Tongue (tissue), 2 donors: ENCODE data around the gene APEH. TPM values are rescaled to one million over a fixed set of nuclear protein-coding genes. Genes with fewer than 3 reads are reported as not detected.
"Not testable (repeated sequence)": the region's sequence is repeated elsewhere in the genome, so short reads cannot be mapped to it uniquely, and the experiment has no call there.

Experiments
- DNase-seq: peaks from one replicate; pipeline ENCODE4 v3.0.0-alpha.2; 2015
- total RNA-seq: library from RNA; depleted of rRNA; stranded (reverse); fragments of >200 nt; gene quantifications from one replicate; pipeline ENCODE4 v1.2.3, GENCODE V29; 2014

The APEH gene
- total RNA-seq, 1 donor from 2014 or later, result 82.7 TPM

DNA sequence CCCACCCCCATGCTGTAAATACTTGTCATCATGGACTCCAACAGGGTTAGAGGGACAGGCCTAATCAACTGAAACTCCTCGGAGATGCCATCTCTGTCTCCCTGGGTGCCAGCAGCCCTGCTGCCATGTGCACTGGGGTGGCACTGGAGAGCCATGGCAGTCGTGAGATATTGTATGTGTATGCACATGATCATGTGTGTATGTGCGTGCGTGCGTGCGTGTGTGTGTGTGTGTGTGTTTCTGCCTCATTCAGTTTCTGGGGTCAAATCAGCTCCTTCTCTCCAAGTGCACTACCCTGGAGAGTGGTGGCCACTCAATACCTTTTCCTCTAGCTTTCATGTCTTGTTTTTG, 3.2 kb upstream of the APEH start:
- no peak for DNase-seq

DNA sequence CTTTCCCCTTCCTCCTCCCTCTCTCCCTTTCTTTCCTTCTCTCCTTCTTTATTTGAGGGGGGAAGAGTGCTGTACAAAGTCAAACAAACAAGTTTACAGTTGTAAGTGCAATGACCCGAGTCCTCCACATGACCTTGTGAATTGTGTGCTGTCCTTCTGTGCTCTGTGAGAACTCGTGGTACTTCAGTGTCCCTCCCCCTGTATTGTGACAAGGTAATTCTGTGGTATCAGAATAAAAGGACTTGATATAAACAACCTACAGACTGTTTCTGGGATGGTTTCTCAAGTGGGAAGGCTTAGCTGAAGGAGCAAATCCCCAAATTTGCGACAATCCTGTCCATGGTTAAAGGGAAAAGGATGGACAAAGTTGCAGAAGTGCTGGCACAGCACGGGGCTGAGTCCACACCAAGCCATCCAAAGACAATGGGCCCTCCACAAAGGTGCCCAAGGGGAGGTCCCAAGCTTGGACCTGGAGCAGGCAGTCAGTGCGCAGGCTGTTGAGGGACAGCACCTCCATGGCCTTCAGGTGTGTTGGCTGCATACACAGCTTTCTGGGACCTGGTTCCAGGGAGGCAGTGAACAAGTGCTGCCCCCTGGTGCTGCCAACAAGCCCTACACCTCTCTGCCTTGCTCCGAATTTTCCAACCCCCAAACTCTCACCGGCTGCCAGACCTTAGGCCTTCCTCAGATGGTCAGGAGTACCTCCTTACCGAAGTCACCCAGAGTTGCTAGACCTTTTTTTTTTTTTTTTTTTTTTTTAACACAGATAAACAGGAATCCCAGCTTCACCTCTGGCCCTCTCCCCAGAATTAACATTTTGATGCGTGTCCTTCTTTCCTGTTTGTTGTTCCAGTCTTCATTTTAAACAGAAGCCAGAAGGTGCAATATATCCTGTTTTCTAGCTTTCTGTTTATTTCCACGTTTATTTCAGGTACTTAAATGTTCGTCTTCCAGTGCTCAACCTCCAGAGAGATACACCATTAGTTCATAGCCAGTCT, 2.6 kb upstream of the APEH start:
- DNase-seq, result peak; percentile 85

DNA sequence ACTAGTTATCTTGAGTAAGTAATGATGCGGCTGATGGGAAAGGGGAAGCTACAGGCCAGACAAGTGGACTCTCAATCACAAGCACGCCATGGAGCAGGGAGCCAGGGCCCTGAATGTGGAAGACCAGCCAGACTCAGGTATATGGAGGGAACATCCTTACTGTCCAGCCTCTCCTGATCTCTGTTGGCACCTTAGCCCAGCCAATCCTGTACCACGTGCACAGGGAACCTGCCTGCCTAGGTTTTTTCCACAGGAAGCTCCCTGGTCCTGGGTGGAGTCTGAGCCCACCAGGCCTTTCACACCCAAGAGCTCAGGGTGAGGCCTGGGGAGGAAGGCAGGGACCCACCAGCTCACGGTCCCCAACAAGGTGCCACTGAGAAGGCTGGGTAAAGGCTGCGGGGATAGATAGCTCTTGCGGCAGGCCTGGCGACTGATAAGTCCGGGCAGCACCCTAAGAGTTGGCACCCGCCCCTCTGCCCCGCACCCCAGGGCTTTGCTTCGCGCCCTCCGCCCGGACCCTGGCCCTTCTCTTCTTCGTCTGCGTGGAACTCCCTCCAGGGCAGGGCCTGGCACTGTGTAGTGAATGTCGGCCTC, 933 bp upstream of the APEH start:
- no peak for DNase-seq

DNA sequence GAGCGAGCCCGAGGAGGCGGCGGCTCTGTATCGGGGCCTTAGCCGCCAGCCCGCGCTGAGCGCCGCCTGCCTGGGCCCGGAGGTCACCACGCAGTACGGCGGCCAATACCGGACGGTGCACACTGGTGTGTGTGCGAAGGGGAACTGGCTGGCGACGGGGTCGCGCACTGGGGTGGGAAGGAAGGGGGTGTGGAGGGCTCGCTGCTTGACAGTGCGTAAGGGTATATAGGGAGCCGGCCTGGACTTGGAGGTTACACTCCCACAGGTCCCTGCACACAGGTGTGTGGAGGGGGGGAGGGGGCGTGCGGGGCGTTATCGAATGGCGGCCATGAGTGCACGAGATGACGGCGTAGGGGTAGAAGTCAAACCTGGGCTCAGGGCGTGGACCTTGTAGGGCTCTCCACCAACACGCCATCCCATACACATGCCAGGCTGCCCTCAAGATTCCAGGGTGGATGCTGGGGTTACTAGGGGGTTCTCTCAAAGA, 389 bp downstream of the APEH start:
- no peak for DNase-seq

DNA sequence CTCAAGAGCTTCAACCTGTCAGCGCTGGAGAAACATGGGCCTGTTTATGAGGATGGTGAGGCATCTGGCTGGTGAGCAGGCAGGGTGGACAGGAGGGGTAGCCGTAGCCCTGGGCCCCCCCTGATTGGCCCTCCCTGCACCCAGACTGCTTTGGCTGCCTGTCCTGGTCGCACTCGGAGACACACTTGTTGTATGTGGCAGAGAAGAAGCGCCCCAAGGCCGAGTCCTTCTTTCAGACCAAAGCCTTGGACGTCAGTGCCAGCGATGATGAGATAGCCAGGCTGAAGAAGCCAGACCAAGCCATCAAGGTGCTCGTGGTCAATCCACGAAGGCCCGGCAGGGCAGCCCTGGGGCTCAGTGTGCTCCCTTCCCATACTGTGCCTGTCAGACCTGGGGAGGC, 1.8 kb downstream of the APEH start:
- no peak for DNase-seq

DNA sequence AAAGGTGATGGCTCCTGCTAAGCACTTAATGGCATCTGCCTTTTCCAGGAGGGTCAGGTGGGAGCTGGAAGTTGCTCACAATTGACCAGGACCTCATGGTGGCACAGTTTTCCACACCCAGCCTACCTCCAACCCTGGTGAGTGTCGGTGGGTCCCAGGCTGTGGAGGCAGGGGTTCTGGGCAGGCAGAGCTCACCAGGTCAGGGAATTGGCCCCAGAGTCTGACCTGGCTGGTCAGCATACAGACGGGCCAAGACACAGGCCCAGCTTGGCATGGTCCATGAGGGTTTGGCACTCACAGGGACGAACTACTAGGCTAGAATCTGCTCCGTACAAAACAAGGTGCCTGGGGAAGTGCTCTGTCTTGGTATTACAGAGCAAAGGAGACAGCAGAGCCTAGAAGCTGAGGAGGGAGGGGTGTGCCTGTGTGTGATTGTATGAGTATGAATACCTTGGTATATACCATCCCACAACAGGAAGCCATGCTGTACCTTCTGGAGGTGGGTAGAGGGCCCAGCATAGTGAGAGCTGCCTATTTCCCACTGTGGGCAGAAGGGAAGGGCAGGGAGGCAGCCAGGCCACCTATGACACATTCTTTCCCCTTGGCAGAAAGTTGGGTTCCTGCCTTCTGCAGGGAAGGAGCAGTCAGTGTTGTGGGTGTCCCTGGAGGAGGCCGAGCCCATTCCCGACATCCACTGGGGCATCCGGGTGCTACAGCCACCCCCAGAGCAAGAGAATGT, 6.5 kb downstream of the APEH start:
- DNase-seq, result no peak

DNA sequence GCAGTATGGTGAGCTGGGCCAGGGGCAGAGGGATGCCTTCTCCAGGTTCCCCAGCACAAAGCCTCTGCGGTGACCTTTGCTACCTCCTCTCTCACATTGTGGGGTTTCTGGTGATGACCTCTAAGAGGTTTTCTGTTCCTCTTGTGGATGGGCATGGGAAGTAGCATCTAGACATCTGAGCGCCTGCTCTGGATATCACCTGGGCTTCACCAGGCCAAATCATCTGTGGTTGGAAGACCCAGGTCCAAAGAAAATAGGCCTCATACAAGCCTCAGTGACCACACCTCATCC, 7.0 kb downstream of the APEH start:
- no peak for DNase-seq

DNA sequence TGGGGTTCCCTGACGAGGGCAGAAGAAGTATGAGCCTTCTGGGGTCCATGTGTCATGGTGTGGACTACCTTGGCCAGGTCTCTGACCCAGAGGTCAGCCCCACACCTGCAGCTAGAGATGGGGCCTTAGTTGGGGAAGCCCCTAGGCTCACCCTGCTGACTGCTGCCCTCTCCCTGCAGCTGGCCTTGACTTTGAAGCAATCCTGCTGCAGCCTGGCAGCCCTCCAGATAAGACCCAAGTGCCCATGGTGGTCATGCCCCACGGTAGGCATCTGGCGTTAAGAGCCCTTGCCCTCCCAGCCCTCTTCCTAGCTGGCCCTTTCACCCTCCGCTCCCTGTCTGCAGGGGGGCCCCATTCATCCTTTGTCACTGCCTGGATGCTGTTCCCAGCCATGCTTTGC, 7.4 kb downstream of the APEH start:
- no peak for DNase-seq

DNA sequence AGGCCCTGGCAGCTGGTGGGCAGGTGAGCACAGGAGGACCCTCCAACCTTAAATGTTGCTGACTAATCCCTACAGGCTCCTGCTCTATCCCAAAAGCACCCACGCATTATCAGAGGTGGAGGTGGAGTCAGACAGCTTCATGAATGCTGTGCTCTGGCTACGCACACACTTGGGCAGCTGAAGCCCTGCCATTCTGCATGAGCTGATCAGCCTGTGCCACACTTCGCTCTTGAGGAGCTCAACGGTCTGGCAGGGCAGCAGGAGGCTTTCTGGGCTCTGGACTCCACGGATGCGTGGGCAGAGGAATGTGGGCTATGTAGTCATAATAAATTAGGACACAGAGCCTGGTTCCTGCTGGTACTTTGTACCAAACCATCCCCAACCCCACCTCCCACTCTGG, 9.0 kb downstream of the APEH start:
- no peak for DNase-seq

DNA sequence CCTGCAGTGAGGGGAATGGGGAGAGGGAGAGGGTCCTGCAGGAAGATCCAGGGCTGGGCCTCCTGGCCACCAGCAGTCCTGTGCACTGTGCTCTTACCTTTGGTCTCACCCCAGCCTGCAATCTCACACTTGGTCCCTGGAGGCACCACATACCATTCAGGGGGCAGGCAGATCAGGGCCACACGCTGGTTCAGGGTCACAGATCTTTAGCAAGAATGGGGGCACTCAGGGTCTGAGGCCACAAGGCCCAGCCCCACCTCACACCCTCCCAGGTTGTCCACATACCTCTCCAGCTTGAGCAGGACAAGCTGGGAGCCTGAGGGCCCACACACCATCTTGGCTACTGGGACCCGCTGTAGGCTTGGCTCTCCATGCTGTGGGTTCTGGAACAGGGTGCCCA, 10.3 kb downstream of the APEH start:
- not testable (repeated sequence) for DNase-seq

DNA sequence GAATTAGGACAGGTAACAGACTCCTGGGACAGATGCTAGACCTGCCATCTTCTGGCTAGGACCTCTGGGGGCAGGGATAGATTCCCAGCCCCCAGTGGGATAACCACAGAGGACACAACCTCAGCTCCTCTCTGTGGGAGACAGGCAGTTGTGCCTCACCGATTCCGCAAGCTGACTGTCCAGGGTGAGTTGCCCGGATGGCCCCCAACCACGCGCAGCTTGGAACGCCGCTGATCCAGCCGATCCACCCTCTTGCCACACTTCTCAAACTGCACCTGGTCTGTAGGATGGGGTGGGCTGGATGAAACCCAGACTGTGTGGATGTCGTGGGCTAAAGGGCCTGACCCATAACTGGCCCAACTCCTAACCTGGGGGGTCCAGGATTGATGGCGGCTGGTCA, 11.0 kb downstream of the APEH start:
- not testable (repeated sequence) for DNase-seq

DNA sequence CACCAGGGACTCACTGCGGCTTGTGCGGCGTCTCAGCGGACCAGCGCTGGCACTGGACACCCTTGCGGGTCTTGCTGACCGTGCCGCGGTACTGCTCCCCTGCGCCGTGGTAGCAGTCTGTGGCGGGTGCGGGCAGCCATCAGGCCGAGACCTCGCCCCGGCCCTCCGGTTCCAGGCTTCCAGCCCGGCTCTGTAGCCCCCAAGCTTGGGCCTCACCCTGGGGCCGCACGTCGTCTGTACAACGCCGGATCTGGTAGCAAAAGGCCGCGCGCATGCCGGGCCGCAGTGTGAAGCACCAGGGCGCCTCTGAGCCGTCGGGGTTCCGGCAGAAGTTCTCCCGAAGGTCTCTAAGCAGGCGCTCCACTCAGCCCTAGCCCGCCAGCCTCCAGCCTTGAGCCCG, 11.7 kb downstream of the APEH start:
- DNase-seq, result not testable (repeated sequence)

DNA sequence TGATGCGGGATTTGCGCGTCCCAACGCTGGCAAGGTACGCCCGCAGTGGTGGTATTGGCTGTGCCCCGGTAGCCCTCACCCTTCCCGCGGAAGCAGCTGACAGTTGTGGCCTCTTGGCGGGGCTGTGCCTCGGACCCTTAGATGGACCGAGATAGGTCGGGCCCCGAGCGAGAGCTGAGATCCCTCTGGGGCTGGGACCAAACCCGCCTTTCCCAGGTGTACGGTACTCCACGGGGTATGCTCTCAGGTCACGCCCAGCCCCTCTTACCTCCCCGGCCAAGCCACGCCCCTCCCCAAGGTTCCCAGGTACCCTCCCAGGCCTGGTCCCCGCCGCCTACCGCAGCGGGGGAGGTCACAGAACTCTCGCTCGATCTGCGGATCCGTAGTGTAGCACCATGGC, 12.2 kb downstream of the APEH start:
- DNase-seq, result not testable (repeated sequence)

DNA sequence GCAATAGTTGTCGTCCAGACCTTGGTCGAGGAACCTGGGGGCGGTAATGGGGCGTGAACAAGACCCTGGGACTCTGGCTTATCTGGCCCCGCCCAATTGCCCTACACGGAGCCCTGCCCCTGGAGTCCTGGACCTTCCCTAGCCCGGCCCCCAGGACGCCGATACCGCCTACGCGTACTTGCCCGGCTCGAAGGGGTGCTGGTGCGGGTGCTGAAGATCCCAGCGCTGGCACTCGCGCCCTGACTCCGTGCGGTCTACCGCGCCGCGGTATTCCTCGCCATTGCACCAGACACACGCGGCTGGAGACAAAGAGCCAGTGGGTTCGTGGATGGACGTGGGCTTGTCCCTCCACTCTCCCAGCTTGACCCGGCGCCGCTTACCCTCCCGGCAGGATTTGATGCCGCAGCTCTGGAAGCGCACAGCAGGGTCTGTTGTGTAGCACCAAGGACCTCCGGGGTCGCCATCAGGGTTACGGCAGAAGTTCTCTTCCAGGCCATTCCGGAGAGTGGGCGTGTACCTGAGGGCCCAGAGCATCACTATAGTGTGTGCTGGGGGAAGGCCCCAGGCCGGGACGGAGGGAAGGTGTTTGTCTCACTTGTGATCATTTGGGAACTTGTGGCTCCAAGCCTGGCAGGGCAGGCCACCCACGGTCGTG, 12.7 kb downstream of the APEH start:
- peak; percentile 49 for DNase-seq

DNA sequence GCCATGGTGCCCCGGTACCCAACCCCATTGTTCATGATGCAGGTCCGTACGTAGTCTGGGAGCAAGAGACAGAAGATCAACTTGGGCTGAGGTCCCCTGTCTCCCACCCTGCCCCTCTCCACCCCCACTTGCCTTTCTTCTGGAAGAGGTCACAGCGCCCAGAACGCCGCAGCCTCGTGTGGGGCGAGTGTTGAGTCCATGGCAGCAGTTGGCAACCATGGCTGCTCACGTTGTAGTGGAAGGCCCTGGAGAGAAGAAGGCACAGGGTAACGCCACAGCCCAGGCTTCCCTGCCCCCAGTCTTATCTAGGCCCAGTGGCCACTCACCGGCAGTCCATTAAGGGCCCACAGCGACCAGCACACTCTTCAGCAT, 13.3 kb downstream of the APEH start:
- not testable (repeated sequence) for DNase-seq

DNA sequence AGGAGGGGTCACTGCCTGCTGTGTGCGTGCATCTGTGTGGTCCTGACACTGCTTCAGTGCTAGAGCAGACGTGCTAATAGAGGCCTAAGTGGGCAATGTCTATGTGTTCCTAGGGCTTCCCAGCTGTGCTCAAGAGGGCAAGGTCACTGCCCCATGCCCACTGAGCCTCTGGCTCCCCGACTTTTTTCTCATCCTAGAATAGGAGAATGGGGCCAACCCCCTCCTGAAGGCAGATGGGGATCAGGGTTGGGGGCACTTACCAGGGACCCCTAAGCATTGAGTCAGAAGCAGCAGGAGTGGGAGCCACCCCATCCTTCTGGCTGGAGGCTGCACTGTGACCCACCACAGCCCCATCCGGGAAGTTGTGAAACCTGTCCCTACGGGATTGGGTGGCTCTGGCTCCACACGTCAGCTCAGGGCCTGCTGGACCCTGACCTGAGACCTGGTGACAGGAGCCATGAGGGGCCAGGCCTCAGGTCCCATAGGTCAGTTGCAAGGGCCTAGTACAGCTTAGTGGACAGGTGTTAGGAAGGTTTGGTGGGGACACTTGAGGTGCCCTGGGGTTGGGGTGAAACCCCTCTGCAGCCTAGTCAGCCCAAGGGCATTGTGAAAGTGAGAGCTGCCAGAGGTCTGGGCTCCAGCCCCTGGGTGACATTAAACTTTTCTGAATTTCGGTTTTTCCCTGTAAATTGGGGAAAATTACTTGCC, 14.3 kb downstream of the APEH start:
- DNase-seq, result not testable (repeated sequence)

DNA sequence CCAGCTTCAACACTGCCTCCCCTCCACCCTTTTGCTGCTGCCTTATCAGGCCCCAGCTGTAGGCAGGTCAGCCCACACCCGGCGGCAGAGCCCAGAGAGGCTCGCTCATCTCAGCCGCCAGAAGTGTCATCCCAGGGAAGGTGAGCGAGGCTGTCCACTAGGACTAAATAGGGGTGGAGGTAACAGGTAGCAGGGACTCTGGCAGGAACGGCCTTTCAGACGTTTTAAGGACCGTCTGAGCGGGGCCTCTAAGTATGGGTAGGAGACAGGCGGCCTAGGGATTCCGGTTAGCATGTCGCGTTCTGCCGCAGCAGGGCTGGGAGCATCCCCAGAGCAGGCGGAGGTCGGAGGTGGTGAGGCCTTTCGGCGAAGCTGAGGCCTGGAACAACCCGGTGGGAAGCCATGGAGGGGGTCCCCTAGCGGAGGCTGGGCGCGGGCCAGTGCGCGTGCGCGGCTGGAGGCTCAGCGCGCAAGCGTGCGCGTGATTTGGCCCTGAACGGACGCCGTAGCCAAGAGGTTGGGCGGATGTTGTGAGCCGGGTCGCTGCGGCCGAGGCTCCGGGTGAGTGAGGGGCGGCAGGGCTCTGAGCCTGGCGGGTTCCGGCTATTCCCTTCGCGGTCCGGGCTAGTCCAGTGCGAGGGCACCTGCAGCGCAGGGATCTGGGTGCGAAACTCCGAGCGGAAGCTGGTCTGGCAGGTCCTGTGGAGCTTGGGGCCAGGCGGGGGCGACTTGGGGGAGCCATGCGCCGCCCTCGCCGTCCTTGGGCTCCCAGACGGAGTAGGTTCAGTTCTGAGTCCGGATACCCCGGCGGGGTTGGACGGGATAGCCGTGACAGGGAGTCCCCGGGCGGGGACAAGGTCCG, 15.1 kb downstream of the APEH start, which contains the start of the genes MST1 and RNF123:
Gene MST1, minus strand, starts transcription at position 429 of the 862 bp plus-strand sequence. CDS start 783 bp downstream, outside the sequence.
Gene RNF123, plus strand, starts transcription at position 512 of the 862 bp plus-strand sequence. CDS start 1,609 bp downstream, outside the sequence.
- peak; percentile 97 for DNase-seq

DNA sequence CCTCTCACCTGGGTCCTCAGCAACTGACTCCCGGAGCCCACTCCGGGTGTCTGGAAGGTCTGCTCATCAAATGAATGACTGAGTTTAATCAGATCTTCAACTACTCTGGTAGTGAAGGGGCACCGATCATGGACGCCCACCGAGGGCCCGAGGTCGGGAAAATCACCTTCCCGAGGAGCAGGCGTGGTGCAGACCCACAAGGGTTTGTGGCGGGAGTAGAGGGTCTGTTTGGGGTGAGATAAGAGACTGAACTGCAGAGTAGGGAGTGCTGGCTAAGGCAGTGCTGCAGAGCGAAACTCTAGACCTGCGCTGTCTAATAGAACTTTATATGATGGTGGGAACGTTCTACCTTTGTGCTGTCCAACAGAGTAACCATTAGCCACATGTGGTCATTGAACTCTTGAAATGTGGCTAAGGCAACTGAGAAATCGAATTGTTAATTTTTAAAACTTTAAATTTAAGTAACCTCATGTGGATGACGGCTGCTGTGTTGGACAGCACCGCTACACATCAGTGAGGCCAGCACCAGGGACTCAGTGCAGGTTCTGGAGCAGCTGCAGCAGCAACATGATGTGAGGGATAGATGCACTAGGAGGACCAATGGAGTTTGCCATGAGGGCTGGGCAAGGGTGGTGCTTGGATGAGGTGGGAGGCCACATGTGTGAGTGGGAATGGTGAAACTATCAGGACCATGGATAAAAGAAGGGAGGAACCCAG, 15.9 kb downstream of the APEH start:
- not testable (repeated sequence) for DNase-seq

DNA sequence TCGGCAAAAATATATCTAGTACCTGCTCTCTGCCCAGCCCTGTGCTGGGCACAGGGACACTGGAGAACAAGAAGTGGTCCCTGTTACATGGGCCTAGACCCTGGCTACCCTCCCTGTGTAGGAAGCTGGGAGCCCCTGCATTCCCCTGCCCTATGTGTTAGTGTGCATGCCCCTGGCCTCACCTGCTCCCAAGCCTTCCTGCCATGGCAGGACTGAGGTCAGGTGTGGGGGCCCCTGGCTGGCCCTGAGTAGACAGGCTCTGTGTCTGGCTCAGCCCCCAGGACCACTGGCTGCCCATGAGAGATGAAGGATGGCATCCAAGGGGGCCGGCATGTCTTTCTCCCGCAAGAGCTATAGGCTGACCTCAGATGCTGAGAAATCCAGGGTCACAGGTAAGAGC, 16.7 kb downstream of the APEH start:
- DNase-seq, result not testable (repeated sequence)

DNA sequence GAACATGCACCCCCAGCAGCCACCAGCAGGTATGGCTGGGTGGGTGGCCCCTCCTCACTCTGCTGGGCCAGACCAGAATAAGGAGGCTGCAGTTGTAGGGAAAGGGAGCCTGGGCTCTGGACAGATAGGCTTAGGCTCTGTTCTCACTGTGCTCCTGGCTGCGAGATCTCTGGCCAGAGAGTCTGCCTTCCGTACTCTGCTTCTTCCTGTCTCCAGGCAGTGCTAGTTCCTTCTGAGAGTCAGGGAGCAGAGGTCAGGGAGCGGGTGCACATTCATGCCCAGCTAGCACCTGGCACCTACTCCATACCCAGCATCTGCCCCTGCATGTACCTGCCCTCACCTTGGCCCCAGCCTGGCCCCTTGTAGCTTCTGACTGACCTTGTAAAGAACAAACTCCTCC, 17.3 kb downstream of the APEH start:
- not testable (repeated sequence) for DNase-seq
